ENCODE measurements around the gene ACOT11. TPM values are rescaled to one million over a fixed set of nuclear protein-coding genes. Genes with fewer than 3 reads are reported as not detected.

Gene ACOT11
- total and polyA plus RNA-seq, 9 of the 15 experiments (the other 6 are each of a cell fraction or from before 2014, with no cell fraction given) = 0.04 to 1.2 (median 0.64) TPM; not detected in 2

DNA sequence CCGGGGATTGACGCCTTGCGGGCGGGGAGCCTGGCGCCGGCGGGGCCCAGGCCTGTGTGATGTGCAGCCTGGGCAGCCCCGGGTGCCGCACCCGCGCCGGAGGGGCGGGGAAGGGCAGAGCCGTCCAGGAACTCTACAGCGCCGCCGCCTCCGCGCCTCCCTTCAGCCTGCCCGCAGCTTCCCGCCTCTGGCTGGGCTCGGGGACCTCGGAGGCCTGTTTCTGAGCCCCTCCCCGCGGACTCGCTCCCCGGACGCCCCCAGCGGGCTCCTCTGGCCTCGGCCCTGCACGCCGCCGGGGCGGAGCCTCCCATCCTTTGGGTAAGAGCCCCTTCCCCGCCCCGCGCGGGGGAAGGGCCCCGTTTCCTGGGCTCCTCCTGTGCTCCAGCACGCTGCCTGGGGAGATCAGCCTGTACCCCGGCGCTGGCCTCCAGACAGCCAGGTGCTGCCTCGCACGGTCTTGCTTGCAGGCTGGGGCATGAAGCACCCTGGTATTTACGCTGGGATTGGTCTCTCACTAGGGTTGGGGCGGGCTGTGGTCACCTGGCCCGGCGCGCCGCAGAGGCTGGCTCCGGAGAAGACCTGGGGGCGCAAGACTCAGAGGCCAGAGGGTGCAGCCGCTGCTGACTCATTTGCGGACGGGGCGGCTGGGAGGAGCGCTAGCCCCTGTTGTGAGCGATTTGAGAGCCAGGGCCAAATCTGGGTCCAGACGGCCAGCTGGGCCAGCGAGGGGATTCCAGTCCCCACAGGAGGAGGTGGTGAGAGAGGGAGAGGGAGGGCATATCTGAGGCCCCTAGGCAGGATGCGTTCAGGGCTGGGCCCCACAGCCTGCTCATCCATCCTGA lies 5.7 kb upstream of the ACOT11 start (continued):
- TF ChIP-seq, protein P1, sequence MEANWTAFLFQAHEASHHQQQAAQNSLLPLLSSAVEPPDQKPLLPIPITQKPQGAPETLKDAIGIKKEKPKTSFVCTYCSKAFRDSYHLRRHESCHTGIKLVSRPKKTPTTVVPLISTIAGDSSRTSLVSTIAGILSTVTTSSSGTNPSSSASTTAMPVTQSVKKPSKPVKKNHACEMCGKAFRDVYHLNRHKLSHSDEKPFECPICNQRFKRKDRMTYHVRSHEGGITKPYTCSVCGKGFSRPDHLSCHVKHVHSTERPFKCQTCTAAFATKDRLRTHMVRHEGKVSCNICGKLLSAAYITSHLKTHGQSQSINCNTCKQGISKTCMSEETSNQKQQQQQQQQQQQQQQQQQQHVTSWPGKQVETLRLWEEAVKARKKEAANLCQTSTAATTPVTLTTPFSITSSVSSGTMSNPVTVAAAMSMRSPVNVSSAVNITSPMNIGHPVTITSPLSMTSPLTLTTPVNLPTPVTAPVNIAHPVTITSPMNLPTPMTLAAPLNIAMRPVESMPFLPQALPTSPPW (CRISPR knock-in tag; IDR thresholded peaks at IDR 0.05) = peak; percentile 64
- TF ChIP-seq SMARCB1 (IDR thresholded peaks at IDR 0.05; ENCODE audit: insufficient read length, low read depth) (no peak), ZNF133 (CRISPR knock-in tag; IDR thresholded peaks at IDR 0.05) (no peak), SUPT5H (IDR thresholded peaks at IDR 0.05) (no peak), ZNF232 (CRISPR knock-in tag; IDR thresholded peaks at IDR 0.05) (no peak), HEY1 (CRISPR knock-in tag; IDR thresholded peaks at IDR 0.05; ENCODE audit: borderline replicate concordance) (no peak), POLR2A (conservative IDR thresholded peaks at IDR 0.05) (no peak), FOXA3 (CRISPR knock-in tag; conservative IDR thresholded peaks at IDR 0.05 in 1 of 2, IDR thresholded peaks at IDR 0.05 in 1 of 2) (peak in 1 of 2 experiments; percentile 49; a peak in 1 of 4 replicates), PHF8 (IDR thresholded peaks at IDR 0.05; ENCODE audit: borderline replicate concordance, low read length) (peak; percentile 30; the same call in 1 of the 2 replicates), MIER1 (IDR thresholded peaks at IDR 0.05; ENCODE audit: low read depth) (no peak), SMAD1 (IDR thresholded peaks at IDR 0.05; ENCODE audit: low read depth, low read length, partially characterized antibody) (no peak), NFE2 (IDR thresholded peaks at IDR 0.05; ENCODE audit: low read depth) (peak; percentile 73), CBX5 (IDR thresholded peaks at IDR 0.05; ENCODE audit: borderline replicate concordance, low read depth) (no peak), CAMTA2 (CRISPR knock-in tag; conservative IDR thresholded peaks at IDR 0.05) (no peak), RBFOX2 (IDR thresholded peaks at IDR 0.05; ENCODE audit: low read depth, low read length) (peak; percentile 50)
- TF ChIP-seq, protein P2, sequence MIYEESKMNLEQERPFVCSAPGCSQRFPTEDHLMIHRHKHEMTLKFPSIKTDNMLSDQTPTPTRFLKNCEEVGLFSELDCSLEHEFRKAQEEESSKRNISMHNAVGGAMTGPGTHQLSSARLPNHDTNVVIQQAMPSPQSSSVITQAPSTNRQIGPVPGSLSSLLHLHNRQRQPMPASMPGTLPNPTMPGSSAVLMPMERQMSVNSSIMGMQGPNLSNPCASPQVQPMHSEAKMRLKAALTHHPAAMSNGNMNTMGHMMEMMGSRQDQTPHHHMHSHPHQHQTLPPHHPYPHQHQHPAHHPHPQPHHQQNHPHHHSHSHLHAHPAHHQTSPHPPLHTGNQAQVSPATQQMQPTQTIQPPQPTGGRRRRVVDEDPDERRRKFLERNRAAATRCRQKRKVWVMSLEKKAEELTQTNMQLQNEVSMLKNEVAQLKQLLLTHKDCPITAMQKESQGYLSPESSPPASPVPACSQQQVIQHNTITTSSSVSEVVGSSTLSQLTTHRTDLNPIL (CRISPR knock-in tag; IDR thresholded peaks at IDR 0.05) = no peak
- TF ChIP-seq, protein P3, sequence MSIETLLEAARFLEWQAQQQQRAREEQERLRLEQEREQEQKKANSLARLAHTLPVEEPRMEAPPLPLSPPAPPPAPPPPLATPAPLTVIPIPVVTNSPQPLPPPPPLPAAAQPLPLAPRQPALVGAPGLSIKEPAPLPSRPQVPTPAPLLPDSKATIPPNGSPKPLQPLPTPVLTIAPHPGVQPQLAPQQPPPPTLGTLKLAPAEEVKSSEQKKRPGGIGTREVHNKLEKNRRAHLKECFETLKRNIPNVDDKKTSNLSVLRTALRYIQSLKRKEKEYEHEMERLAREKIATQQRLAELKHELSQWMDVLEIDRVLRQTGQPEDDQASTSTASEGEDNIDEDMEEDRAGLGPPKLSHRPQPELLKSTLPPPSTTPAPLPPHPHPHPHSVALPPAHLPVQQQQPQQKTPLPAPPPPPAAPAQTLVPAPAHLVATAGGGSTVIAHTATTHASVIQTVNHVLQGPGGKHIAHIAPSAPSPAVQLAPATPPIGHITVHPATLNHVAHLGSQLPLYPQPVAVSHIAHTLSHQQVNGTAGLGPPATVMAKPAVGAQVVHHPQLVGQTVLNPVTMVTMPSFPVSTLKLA (conservative IDR thresholded peaks at IDR 0.05) = peak in 1 of 2 experiments; percentile 49; a peak in 2 of 4 replicates
- TF ChIP-seq, protein P4, sequence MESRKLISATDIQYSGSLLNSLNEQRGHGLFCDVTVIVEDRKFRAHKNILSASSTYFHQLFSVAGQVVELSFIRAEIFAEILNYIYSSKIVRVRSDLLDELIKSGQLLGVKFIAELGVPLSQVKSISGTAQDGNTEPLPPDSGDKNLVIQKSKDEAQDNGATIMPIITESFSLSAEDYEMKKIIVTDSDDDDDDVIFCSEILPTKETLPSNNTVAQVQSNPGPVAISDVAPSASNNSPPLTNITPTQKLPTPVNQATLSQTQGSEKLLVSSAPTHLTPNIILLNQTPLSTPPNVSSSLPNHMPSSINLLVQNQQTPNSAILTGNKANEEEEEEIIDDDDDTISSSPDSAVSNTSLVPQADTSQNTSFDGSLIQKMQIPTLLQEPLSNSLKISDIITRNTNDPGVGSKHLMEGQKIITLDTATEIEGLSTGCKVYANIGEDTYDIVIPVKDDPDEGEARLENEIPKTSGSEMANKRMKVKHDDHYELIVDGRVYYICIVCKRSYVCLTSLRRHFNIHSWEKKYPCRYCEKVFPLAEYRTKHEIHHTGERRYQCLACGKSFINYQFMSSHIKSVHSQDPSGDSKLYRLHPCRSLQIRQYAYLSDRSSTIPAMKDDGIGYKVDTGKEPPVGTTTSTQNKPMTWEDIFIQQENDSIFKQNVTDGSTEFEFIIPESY (CRISPR knock-in tag; IDR thresholded peaks at IDR 0.05) = peak; percentile 80
- TF ChIP-seq, protein P5, sequence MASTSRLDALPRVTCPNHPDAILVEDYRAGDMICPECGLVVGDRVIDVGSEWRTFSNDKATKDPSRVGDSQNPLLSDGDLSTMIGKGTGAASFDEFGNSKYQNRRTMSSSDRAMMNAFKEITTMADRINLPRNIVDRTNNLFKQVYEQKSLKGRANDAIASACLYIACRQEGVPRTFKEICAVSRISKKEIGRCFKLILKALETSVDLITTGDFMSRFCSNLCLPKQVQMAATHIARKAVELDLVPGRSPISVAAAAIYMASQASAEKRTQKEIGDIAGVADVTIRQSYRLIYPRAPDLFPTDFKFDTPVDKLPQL (IDR thresholded peaks at IDR 0.05; ENCODE audit: extremely low read depth, insufficient read length) = no peak
